Measurements from ENCODE around the gene CFAP221. TPM values are rescaled to one million over a fixed set of nuclear protein-coding genes. Genes with fewer than 3 reads are reported as not detected.

Gene CFAP221
- total and polyA plus RNA-seq, 8 donors = 10.1 to 25.3 (median 15.2) TPM

DNA sequence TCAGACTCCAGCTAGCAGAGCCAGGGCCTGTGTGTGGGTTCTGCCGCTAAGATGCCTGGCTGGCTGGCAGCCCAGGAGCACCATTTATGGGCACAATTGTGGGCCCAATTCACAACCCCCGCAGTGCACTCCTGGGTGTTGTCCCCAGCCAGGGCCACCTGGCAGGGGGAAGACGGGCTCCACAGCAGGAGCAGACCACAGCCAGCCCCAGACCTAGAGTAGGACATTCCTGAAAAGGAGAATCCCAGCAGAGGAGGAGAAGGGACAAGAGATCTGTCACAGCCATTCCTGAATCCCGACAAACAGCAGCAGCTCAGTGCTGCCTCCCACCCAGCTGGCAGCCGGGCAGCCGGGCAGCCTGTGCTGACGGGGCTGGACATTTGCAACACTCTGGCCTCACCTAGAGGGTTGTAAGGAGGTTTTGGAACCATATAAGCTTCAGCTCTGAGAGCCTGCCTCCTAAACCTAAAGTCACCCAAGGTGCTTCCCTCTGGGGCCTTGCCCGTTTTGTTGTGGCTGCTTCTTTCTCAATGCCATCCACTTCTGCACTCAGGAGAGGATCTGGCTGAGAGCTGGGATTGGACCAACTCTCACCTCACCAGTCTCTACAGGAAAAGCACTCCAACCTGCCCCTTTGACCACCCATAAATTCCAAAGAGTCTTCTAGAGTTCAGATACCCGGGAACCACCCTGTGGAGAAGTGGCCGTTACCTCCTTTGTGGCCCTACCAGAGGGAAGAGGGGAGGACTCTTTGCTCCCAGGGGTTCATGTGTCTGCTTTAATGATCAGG is 130.7 kb downstream of the CFAP221 start:
- FAIRE-seq (no peak), ATAC-seq (no peak), DNase-seq (no peak)
- no peaks in the 10 kb centered on the region for H3K9me3 ChIP-seq
- no peak overlapping the region for H3K4me3 ChIP-seq
- no peaks in the 10 kb centered on the region for H3K36me3 ChIP-seq
- H3K4me1 ChIP-seq = peaks cover 0 to 4% (median 3%) of the 10 kb centered on the region in 3 donors
- H3K27me3 ChIP-seq = no peaks in the 10 kb centered on the region
- 70 to 72% methylated on average over 10 of the region's 10 CpGs for WGBS, 2 donors
- H3K27ac ChIP-seq = no peak overlapping the region
- intact Hi-C loops (cut with DNase I) = no loop called here
- TF ChIP-seq, protein P1, sequence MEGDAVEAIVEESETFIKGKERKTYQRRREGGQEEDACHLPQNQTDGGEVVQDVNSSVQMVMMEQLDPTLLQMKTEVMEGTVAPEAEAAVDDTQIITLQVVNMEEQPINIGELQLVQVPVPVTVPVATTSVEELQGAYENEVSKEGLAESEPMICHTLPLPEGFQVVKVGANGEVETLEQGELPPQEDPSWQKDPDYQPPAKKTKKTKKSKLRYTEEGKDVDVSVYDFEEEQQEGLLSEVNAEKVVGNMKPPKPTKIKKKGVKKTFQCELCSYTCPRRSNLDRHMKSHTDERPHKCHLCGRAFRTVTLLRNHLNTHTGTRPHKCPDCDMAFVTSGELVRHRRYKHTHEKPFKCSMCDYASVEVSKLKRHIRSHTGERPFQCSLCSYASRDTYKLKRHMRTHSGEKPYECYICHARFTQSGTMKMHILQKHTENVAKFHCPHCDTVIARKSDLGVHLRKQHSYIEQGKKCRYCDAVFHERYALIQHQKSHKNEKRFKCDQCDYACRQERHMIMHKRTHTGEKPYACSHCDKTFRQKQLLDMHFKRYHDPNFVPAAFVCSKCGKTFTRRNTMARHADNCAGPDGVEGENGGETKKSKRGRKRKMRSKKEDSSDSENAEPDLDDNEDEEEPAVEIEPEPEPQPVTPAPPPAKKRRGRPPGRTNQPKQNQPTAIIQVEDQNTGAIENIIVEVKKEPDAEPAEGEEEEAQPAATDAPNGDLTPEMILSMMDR (IDR thresholded peaks at IDR 0.05) = no peak

- Histone ChIP-seq H3K27ac (peak overlapping the region in 3 of 4 donors; percentile 25 to 61 (median 30)), H3K36me3 (no peaks in the 10 kb centered on the region), H3K4me3 (peak overlapping the region in 2 of 4 donors; percentile 58 to 95), H3K27me3 (no peaks in the 10 kb centered on the region), H3K4me1 (peaks cover 0 to 9% (median 3%) of the 10 kb centered on the region in 3 donors), H3K9me3 (no peaks in the 10 kb centered on the region)
- TF ChIP-seq, protein P1 (IDR thresholded peaks at IDR 0.05) = no peak
- intact Hi-C loops (cut with DNase I) = no loop called here
- ATAC-seq = peak; percentile 57 to 64 (median 60)
- peak in 5 of 6 donors; percentile 51 to 71 (median 59) for DNase-seq
- FAIRE-seq = no peak
- WGBS, 2 donors = 27 to 31% methylated on average over 19 of the region's 19 CpGs
These were observed 133.9 kb downstream of the CFAP221 start for GRCh38 chr2:119678021-119678656.

DNA sequence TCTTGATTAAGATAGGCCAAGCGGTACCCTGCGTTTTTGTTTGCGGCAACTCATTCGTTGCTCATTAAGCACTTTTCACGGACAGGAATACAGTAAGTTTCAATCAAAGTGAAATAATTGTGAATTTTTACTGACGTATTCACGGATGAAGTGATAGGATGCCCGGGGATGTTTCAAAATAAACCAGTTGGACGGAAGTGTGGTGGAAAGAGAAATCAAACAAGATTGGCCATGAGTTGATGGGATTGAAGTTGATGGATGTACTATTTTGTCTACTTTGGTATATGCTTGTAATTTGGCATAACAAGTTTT is 135.2 kb downstream of the CFAP221 start:
- ATAC-seq (no peak), FAIRE-seq (no peak), DNase-seq (no peak)
- H3K4me3 ChIP-seq = peak overlapping the region; percentile 58 to 95 (median 72)
- H3K36me3 ChIP-seq = no peaks in the 10 kb centered on the region
- peaks cover 0 to 9% (median 3%) of the 10 kb centered on the region in 3 donors for H3K4me1 ChIP-seq
- WGBS, 2 donors = 1 to 2% methylated on average over 9 of the region's 9 CpGs
- no peaks in the 10 kb centered on the region for H3K9me3 ChIP-seq
- H3K27ac ChIP-seq = no peak overlapping the region
- intact Hi-C loops (cut with DNase I) = no loop called here
- TF ChIP-seq, protein P1 (IDR thresholded peaks at IDR 0.05) = no peak
- no peaks in the 10 kb centered on the region for H3K27me3 ChIP-seq

DNA sequence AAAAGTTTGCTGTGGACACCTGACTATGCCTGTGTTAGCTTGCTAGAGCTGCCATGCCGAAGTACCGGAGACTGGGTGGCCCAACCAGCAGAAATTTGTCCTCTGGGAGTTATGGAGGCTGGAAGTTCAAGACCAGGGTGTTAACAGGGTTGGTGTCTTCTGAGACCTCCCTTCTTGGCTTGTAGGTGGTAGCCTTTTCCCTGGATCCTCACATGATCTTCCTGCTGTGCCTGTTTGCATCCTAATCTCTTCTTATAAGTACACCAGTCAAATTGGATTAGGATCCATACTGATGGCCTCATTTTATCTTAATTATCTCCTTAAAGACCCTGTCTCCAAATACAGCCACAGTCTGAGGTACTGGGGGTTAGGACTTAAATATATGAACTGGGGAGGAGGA is 135.6 kb downstream of the CFAP221 start:
- ATAC-seq (no peak), FAIRE-seq (no peak)
- intact Hi-C loops (cut with DNase I) = no loop called here

More for the DNA sequence above, 135.6 kb downstream of the CFAP221 start:
- Histone ChIP-seq H3K27ac (no peak overlapping the region), H3K4me1 (peaks cover 0 to 9% (median 3%) of the 10 kb centered on the region in 3 donors), H3K4me3 (peak overlapping the region in 3 of 4 donors; percentile 58 to 95 (median 64)), H3K36me3 (no peaks in the 10 kb centered on the region), H3K9me3 (no peaks in the 10 kb centered on the region), H3K27me3 (no peaks in the 10 kb centered on the region)
- DNase-seq = no peak
- WGBS, 2 donors = 82 to 88% methylated on average over 2 of the region's 2 CpGs
- TF ChIP-seq, protein P1 (IDR thresholded peaks at IDR 0.05) = no peak
